CD14-positive monocyte (primary cell): ENCODE data around the gene DIAPH2. TPM values are rescaled to one million over a fixed set of nuclear protein-coding genes. Genes with fewer than 3 reads are reported as not detected.

Experiments
- DNase-seq, 3 donors: peaks; one replicate each; pipeline ENCODE4 v3.0.0-alpha.2; 2011 to 2022
- H2AFZ ChIP-seq: 2 replicates; pipeline ENCODE4 v1.6.0; 2012; ENCODE audit warnings: mild to moderate bottlenecking, low read depth, low read length, inconsistent platforms; ENCODE audit not compliant: insufficient read depth, poor library complexity, severe bottlenecking
- H3K27ac ChIP-seq, 2 donors: 1 replicate in 1 of 2; 2 replicates in 1 of 2; pipeline ENCODE4 v1.5.1; 2012 to 2013; ENCODE audit warnings: low read length in 2 of 2, control low read depth in 1 of 2, inconsistent platforms in 1 of 2, low read depth in 1 of 2, mild to moderate bottlenecking in 1 of 2
- H3K27me3 ChIP-seq, 2 donors: one replicate each; pipeline versions ENCODE4 v1.6.0 to v1.6.1; 2011 to 2013; ENCODE audit warnings: low read length in 2 of 2; ENCODE audit not compliant: control insufficient read depth in 2 of 2, insufficient read depth in 2 of 2
- H3K36me3 ChIP-seq, 2 donors: replicated peaks in 1 of 2; 1 replicate in 1 of 2; 2 replicates in 1 of 2; pipeline versions ENCODE4 v1.5.1 to v1.6.1; 2012 to 2013; ENCODE audit warnings: low read length in 2 of 2, control low read depth in 1 of 2, inconsistent platforms in 1 of 2, mild to moderate bottlenecking in 1 of 2; ENCODE audit not compliant: insufficient read depth in 2 of 2, control insufficient read depth in 1 of 2
- H3K4me1 ChIP-seq, 2 donors: 1 replicate in 1 of 2; 2 replicates in 1 of 2; pipeline versions ENCODE4 v1.5.1 to v1.6.1; 2012 to 2013; ENCODE audit warnings: low read length in 2 of 2, control low read depth in 1 of 2, inconsistent platforms in 1 of 2, mild to moderate bottlenecking in 1 of 2, moderate library complexity in 1 of 2; ENCODE audit not compliant: insufficient read depth in 2 of 2, control insufficient read depth in 1 of 2
- H3K4me2 ChIP-seq: replicated peaks from 2 replicates; pipeline ENCODE3; 2012; ENCODE audit warnings: low read length, moderate library complexity, mild to moderate bottlenecking; ENCODE audit not compliant: poor library complexity, severe bottlenecking; ENCODE audit errors: extremely low read depth
- H3K4me3 ChIP-seq, 3 experiments: fragments of 200-600 bp in 1 of 3; sonication (generic) in 1 of 3; replicated peaks in 1 of 3; 1 replicate in 2 of 3; 2 replicates in 1 of 3; pipeline ENCODE4 v1.5.1; 2011 to 2013; ENCODE audit warnings: low read length in 3 of 3, mild to moderate bottlenecking in 3 of 3, control low read depth in 2 of 3, low read depth in 2 of 3, inconsistent platforms in 1 of 3, moderate library complexity in 1 of 3
- H3K79me2 ChIP-seq: 2 replicates; pipeline ENCODE4 v1.6.0; 2012; ENCODE audit warnings: mild to moderate bottlenecking, control low read depth, inconsistent platforms, low read length, moderate library complexity; ENCODE audit not compliant: insufficient read depth
- H3K9ac ChIP-seq: 2 replicates; pipeline ENCODE4 v1.6.0; 2017; ENCODE audit warnings: low read length, mild to moderate bottlenecking; ENCODE audit not compliant: insufficient read depth, poor library complexity, severe bottlenecking
- H3K9me3 ChIP-seq, 2 donors: replicated peaks in 1 of 2; 1 replicate in 1 of 2; 2 replicates in 1 of 2; pipeline versions ENCODE4 v1.5.1 to v1.6.1; 2012 to 2013; ENCODE audit warnings: low read length in 2 of 2, control low read depth in 1 of 2; ENCODE audit not compliant: control insufficient read depth in 1 of 2, insufficient read depth in 1 of 2
- H4K20me1 ChIP-seq: 2 replicates; pipeline ENCODE4 v1.6.0; 2012; ENCODE audit warnings: mild to moderate bottlenecking, low read length, control low read depth, moderate library complexity; ENCODE audit not compliant: insufficient read depth
- H3K27ac Mint-ChIP-seq, 7 donors: one replicate each; pipeline ENCODE4 v1.8.0; 2020; ENCODE audit warnings: mild to moderate bottlenecking in 7 of 7, mixed read lengths in 7 of 7, moderate library complexity in 6 of 7, inconsistent platforms in 2 of 7
- H3K27me3 Mint-ChIP-seq, 3 donors: one replicate each; pipeline ENCODE4 v1.8.0; 2021 to 2022; ENCODE audit warnings: low read depth in 3 of 3, mild to moderate bottlenecking in 3 of 3, mixed read lengths in 3 of 3, moderate library complexity in 3 of 3, inconsistent platforms in 1 of 3
- H3K36me3 Mint-ChIP-seq, 2 donors: one replicate each; pipeline ENCODE4 v1.8.0; 2020; ENCODE audit warnings: mixed read lengths in 2 of 2, inconsistent platforms in 1 of 2, mild to moderate bottlenecking in 1 of 2
- H3K4me1 Mint-ChIP-seq: one replicate; pipeline ENCODE4 v1.8.0; 2020; ENCODE audit warnings: mild to moderate bottlenecking, mixed read lengths
- H3K4me3 Mint-ChIP-seq, 2 donors: one replicate each; pipeline ENCODE4 v1.8.0; 2020; ENCODE audit warnings: mild to moderate bottlenecking in 2 of 2, mixed read lengths in 2 of 2, moderate library complexity in 1 of 2
- H3K9me3 Mint-ChIP-seq, 7 donors: one replicate each; pipeline ENCODE4 v1.8.0; 2020 to 2022; ENCODE audit warnings: mixed read lengths in 7 of 7, mild to moderate bottlenecking in 6 of 7, moderate library complexity in 6 of 7, inconsistent platforms in 2 of 7
- WGBS: methylation state at CpG from one replicate; pipeline ENCODE4 v1.1.5; 2013; ENCODE audit warnings: missing lambda C conversion rate; ENCODE audit not compliant: insufficient coverage; 5-methylcytosine and 5-hydroxymethylcytosine counted together
- intact Hi-C, 2 donors: fragments of 100-400 bp; cut with micrococcal nuclease; formaldehyde crosslinking; loops; one replicate each; pipeline versions ENCODE4 v1.15.0 to v1.15.1; 2023
- polyA plus RNA-seq, 3 donors: library from polyadenylated mRNA; depleted of rRNA in 1 of 3; unstranded in 2 of 3; stranded (reverse) in 1 of 3; fragments of 300-500 nt in 2 of 3; fragments of >200 nt in 1 of 3; fragmentation: Illumina TruSeq in 2 of 3; gene quantifications; 1 replicate in 2 of 3; 2 replicates in 1 of 3; pipeline ENCODE4 v1.2.3, GENCODE V29; 2012 to 2021
- TF ChIP-seq, protein P1 (sequence below): fragments of 200-600 bp; IDR thresholded peaks from one replicate; pipeline ENCODE4 v1.8.0; 2022; ENCODE audit warnings: antibody characterized with exemption, mild to moderate bottlenecking

Gene DIAPH2
- polyA plus RNA-seq, 3 donors, result 9.5 to 20.5 (median 11.4) TPM

DNA sequence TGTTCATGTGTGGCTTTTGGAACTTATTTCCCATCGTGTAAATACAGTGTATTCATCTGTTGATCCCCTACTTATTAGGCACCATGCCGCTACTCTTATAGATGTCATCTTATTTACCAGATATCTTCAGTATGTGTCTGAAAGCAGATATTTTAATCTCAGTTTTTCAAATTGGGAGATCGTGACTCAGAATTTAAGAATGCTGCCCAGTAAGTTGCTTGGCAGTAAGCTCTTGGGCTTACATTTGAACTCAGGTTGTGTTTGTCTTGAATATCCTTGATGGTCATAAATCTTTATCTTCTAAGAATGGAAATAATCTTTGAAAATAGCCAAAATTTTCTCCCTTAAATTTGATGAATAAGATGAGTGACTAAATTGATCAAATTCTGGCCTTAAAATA, 153.2 kb downstream of the DIAPH2 start:
- no peak overlapping the region for H3K27ac Mint-ChIP-seq
- H3K27me3 Mint-ChIP-seq, result peaks cover 0 to 14% (median 0%) of the 10 kb centered on the region in 3 donors
- no peak overlapping the region for H3K4me2 ChIP-seq
- DNase-seq, result no peak
- no peaks in the 10 kb centered on the region for H3K36me3 Mint-ChIP-seq
- peaks cover 8% of the 10 kb centered on the region for H4K20me1 ChIP-seq
- no peaks in the 10 kb centered on the region for H3K4me1 Mint-ChIP-seq
- no peaks in the 10 kb centered on the region for H3K27me3 ChIP-seq
- no peak overlapping the region for H3K4me3 ChIP-seq
- no peaks in the 10 kb centered on the region for H3K36me3 ChIP-seq
- no peaks in the 10 kb centered on the region for H3K4me1 ChIP-seq
- no peaks in the 10 kb centered on the region for H3K79me2 ChIP-seq
- H2AFZ ChIP-seq, result no peak overlapping the region
- H3K9me3 Mint-ChIP-seq, result peaks cover 0 to 2% (median 0%) of the 10 kb centered on the region in 7 donors
- no peak overlapping the region for H3K9ac ChIP-seq
- H3K9me3 ChIP-seq, result no peaks in the 10 kb centered on the region
- no peak overlapping the region for H3K4me3 Mint-ChIP-seq
- TF ChIP-seq, protein P1, sequence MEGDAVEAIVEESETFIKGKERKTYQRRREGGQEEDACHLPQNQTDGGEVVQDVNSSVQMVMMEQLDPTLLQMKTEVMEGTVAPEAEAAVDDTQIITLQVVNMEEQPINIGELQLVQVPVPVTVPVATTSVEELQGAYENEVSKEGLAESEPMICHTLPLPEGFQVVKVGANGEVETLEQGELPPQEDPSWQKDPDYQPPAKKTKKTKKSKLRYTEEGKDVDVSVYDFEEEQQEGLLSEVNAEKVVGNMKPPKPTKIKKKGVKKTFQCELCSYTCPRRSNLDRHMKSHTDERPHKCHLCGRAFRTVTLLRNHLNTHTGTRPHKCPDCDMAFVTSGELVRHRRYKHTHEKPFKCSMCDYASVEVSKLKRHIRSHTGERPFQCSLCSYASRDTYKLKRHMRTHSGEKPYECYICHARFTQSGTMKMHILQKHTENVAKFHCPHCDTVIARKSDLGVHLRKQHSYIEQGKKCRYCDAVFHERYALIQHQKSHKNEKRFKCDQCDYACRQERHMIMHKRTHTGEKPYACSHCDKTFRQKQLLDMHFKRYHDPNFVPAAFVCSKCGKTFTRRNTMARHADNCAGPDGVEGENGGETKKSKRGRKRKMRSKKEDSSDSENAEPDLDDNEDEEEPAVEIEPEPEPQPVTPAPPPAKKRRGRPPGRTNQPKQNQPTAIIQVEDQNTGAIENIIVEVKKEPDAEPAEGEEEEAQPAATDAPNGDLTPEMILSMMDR, result no peak
- intact Hi-C loops, result no loop called here
- H3K27ac ChIP-seq, result no peak overlapping the region
- WGBS, result no CpG with 5 or more reads among the region's 3 CpGs

DNA sequence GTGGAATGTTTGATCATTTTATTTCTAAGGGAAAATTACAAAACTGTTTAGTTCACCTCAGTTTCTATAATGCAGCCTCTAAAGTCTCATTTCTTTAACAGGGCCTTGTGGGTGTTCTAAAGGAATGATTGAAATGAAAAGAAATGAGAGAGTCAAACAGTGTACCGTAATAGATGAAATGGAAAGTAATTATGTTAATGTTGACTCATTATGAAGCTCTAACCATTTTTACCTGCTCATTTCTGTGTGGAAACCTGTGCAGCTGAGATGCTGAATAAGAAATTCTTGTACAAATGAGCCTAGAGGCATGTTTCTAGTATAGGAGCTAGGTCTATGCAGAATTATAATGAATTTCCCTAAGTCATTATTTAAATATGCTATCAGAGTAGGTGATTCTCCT, 153.9 kb downstream of the DIAPH2 start:
- H3K27me3 ChIP-seq, result no peaks in the 10 kb centered on the region
- no peaks in the 10 kb centered on the region for H3K4me1 ChIP-seq
- no peak overlapping the region for H3K4me3 ChIP-seq
- TF ChIP-seq, protein P1, result no peak
- Mint-ChIP-seq H3K27me3 (peaks cover 0 to 19% (median 0%) of the 10 kb centered on the region in 3 donors), H3K27ac (no peak overlapping the region), H3K4me1 (no peaks in the 10 kb centered on the region), H3K9me3 (peaks cover 0 to 2% (median 0%) of the 10 kb centered on the region in 7 donors), H3K36me3 (no peaks in the 10 kb centered on the region), H3K4me3 (no peak overlapping the region)
- DNase-seq, result no peak
- no CpG with 5 or more reads among the region's 1 CpG for WGBS
- H3K9me3 ChIP-seq, result no peaks in the 10 kb centered on the region
- H3K36me3 ChIP-seq, result no peaks in the 10 kb centered on the region
- peaks cover 8% of the 10 kb centered on the region for H4K20me1 ChIP-seq
- H3K9ac ChIP-seq, result no peak overlapping the region
- no peak overlapping the region for H2AFZ ChIP-seq
- H3K4me2 ChIP-seq, result no peak overlapping the region
- no peaks in the 10 kb centered on the region for H3K79me2 ChIP-seq
- no peak overlapping the region for H3K27ac ChIP-seq
- intact Hi-C loops, result no loop called here
